NCI-H2227 (cell line): Measurements from ENCODE around the gene HCAR2.
"Not testable (repeated sequence)": the region's sequence is repeated elsewhere in the genome, so short reads cannot be mapped to it uniquely, and the experiment has no call there.

Experiments
- DNase-seq: peaks from one replicate; lab custom pipeline; 2025; ENCODE audit not compliant: unreplicated experiment; lab: John Stamatoyannopoulos, UW

The HCAR2 gene

DNA sequence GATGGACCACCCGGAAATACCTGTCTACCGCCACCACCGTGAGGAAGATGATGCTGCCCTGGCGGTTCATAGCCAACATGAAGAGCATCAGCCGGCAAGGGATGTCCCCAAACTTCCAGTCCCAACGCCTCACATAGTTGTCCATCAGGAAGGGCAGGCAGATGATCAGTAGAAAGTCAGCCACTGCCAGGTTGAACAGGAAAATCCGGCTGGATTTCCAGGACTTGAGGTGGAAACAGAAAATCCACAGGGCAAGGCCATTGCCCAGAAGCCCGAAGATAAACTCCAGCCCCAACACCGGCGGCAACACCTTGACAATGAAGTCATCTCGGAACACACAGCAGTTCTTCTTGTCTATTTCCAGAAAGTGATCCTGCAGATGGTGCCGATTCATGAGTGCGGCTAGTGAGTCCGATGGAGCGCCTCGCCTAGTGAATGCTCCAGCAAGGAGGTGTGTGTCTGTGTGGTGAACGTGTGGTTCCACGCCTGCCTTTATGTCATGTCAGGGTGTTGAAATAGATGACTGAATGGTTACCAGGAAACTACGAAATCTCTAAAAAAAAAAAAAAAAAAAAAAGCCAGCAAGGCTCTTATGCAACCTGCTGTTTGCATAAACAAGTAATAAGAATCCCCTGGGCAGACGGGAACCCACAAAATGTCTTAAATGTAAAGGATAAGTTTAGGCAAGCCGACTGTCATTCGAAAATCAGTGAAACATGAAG is at the start of gene HCAR2:
TSS of gene HCAR2 (minus strand) at position 468 of the 722 bp plus-strand sequence. CDS start at position 394, 74 bp downstream.
- DNase-seq = not testable (repeated sequence)

DNA sequence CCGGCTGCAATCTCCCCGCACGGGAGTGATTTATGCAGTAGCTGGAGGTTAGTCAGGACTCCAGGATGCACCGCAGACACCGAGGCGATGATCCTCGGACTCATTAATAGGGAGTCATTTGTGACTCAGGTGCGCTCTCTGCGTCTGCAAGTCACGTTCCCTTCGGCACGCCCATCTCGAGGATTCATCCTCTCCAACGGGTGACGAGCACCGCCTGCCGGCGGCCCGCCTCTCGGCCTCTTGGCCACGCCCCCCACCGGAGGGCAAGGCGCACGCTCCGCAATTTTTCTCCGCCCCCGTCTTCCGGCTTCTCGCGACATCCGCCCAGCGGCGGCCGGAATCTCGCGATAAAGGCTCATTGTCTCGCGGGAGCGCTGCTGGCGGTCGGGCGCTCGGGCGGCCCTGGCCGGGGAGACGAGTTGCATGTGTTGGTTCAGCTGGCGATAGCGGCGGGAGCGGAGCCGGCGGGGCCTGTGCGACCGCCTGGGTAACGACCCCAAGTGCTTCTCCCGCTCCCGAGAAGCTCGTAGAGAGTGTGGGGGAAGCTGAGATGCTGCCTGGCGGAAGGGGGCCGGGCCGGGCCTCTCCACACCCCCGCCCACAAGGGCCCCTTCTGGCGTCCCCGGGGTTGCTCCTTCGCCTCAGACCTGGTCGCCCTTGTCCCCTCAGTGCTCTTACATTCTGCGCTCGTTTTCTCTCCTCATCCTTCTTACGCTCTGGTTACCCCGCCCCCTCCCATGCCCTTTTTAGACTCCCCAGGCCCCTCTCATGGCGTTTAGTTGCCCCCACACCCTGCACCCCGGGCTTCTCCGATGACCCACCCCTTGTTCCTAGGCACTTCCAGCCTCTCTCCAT is 49.5 kb upstream of the HCAR2 start, which contains the start of gene DENR:
TSS of gene DENR (plus strand) at position 361 of the 855 bp plus-strand sequence. CDS start 878 bp downstream, outside the sequence.
- peak; percentile 100 for DNase-seq

GRCh38 chr12:122750781-122751515 is 47.8 kb upstream of the HCAR2 start:
- DNase-seq = not testable (repeated sequence)

DNA sequence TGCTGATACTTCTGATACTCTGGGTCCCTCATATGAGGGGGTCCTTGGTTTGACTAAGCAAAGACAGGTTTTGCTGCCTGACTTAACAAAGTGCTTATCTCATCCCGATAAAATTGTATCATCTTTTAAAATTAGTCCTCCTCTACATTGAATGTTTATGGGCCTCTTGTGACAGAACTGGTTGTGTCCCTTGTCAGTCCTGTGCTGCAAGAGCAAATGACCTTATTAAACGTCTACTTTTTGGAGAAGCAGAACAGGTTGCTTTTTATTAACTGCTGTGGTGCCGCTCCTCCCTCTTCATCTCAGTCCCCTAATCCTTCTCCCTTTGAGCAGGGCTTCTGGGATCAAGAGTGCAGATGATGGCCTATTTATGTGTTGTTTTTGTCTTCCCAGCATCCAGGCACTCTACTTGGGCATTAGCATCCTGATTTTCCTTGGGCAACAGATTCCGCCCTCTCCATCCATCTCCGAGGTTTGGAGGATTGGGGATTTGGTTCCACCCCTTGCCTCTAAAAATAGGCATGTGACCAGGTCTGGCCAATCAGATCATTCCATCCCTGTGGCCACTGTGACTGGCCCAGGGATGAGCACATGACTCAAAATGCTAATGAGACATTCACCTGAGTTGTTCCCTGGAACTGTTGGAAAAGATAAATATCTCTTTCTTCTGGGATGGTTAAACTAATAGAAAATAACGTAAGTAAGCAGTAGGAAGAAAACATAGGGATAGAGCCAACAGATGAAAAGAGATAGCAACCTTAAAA is 46.6 kb upstream of the HCAR2 start:
- peak; percentile 95 for DNase-seq

- DNase-seq = no peak
Measured at GRCh38 chr12:122747224-122748135, 44.3 kb upstream of the HCAR2 start.

DNA sequence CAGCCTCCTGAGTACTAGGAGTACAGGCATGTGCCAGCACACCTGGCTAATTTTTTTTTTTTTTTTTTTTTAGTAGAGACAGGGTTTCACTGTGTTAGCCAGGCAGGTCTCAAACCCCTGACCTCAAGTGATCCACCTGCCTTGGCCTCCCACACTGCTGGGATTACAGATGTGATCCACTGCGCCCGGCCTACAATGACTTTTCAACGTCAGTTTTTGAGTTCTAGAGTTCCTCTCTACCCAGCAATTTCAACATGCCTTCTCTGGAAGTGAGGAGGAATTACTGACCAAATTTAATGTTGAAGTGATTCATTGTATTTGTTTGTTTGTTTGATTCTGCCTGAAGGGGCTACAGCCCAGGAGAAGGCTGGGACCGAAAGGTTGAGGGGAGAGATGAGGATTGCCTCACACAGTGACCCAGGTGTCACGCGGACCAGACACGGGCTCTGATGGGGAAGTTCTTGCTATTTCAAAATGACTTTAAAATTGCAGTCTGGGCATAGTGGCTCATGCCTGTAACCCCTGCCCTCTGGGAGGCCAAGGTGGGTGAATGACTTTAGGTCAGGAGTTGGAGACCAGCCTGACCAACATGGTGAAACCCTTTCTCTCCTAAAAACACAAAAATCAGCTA is 40.9 kb upstream of the HCAR2 start:
- no peak for DNase-seq

DNA sequence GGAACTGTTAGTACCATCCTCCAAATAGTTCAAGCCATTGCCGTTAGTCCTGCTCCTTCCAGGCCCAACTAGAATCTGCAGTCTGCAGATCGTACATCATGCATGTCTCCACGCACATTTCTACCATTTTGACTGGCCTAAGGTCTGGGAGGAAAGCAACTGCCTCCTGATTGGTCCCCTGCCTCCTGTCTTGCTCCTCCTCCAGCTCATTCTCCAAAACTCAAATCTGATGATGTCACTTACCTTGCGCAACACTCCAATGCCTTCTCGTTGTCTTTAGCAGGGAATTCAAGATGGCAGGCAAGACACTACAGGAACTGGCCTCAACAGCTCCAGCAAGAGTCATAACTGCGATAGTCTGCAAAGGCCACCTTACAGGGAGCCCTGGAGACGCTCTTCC is 37.2 kb upstream of the HCAR2 start:
- DNase-seq = no peak

DNA sequence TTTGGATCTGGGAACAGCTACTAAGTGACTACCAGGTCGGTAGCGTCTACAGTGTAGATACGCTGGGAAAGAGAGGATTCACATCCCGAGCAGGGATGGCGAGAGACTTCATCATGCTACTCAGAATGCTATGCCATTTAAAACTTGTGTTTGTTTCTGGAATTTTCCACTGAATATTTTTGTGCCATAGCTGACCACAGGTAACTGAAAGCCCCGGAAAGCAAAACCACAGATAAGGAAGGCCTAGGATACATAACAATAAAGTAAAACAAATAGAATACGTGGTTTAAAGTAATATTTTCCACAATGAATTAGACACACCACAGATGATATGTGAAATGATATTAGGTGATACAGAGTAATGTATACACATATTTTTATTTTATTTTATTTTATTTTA is 35.4 kb upstream of the HCAR2 start:
- DNase-seq = no peak

- DNase-seq = no peak
Measured at GRCh38 chr12:122732611-122733010, 29.5 kb upstream of the HCAR2 start.

DNA sequence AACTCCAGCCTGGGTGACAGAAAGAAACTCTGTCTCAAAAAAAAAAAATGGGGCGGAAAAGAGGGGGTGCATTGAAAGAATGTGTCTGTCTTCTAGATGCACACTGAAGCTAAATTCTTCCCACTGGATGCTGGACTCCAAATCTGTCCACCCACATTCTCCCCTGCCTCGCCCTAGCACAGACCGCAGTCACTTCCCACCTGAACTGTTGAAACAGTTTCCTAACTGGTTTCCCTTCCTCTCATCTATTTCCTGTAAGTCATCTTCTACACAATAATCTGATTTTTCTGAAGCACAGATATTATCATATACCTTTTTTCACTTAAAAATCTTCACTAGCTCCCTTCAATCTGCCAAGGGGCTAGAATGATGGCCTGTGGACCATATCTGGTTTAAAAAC is 29.0 kb upstream of the HCAR2 start:
- DNase-seq = no peak

DNA sequence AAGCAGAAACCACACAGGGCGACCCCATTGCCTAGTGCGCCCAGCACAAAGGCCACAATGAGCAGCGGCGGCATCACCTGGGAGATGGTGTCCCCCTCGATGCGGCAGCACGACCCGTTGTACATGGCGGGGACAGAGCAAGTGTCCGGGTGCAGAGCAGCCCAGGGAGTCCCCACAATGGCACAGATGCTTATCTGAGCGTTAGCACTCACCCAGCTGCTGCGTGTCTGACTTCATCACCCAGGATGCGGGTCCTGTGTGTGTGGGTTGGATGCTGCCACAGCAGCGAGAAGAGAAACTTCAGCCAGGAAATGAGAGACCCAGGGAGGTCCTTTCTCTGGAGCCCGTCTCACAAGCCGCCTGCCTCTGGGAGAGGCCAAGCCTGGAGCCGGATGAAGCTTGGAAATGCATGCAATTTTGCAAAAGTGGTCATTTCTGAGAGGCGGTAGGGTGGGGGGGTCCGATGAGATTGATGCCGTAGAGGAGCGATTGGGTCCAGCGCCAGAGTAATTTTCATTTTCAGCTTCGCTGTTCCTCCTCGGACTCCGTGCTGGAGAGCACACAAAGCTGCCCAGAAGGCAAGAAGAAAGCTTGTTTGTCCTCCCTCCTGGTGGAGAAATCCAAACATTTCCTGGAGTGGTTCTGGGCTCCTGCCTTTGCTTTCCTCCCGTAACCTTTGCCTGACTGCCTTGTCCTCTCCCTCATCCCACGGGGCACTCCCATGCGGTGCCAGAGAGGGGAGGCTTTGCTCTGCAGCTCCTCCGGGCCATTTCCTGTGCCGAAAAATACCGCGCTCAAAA is 27.3 kb upstream of the HCAR2 start, which contains the start of gene HCAR1:
TSS of gene HCAR1 (minus strand) at position 630 of the 800 bp plus-strand sequence. CDS start at position 125, 505 bp downstream.
- peak; percentile 18 for DNase-seq

- DNase-seq = no peak
Measured at GRCh38 chr12:122729583-122730214, 26.5 kb upstream of the HCAR2 start.

- DNase-seq = no peak
Measured at GRCh38 chr12:122726080-122726558, 23.0 kb upstream of the HCAR2 start.

- no peak for DNase-seq
Measured at GRCh38 chr12:122725452-122726079, 22.4 kb upstream of the HCAR2 start.

GRCh38 chr12:122724641-122725243 is 21.6 kb upstream of the HCAR2 start:
- no peak for DNase-seq

- DNase-seq = no peak
Measured at GRCh38 chr12:122722387-122722786, 19.2 kb upstream of the HCAR2 start.
